MV-4-11 (cell line): ENCODE data around the gene AGPAT3.

Source experiments
- DNase-seq: peaks from one replicate; lab custom pipeline; 2025; lab: John Stamatoyannopoulos, UW

AGPAT3 gene

GRCh38 chr21:43907751-43908150 is 42.7 kb downstream of the AGPAT3 start:
- DNase-seq = no peak

DNA sequence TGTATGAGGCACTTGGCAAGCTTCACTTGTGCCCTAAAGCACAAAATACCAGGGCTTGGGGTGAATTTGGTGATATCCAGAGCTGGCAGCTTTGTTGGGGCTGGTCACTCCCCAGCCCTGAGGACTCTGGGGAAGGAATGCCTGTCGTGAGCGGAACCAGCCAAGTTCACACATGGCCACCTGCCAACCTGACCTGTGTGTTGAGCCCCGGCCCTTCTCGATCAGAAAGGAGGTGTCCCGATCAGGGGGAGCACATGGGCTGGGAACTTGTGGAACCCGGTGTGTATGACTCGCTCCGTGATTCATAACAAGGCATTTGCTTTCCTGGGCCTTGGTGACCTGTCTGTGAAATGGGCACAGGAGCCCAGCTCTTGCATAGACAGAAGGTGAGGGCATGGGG is 43.1 kb downstream of the AGPAT3 start:
- no peak for DNase-seq

DNA sequence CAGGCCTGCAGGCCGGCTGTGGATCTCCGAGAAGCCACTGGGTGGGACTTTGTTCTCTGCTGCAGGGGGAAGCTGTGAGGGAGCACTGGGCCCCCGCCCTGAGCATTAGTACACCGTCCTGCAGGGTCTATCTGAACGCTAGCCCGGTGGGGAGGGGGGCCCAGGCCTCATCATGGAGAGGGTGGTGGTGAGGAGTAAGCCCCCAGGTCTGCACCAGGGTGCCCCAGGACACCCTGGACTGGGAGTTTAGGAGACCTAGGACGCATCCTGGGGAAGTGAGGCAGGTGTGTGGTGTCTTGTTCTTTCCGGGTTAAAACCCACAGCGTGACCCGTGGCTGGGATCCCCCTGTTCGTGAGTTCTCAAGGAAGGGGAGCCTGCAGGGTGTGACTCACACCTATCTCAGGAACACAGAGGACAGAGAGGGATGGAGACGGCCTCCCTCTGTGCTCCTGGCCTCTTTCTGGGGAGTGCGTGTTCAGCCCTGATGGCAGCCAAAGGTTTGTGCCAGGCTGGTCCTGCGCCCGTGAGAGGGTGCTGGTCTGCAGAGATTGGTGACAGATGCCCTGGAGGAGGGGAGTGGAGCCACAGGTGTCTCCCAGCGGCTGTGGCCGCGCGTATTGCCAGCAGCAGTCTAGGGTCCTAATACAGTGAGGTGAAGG is 44.8 kb downstream of the AGPAT3 start:
- DNase-seq = no peak

- DNase-seq = no peak
Measured at GRCh38 chr21:43910460-43910859, 45.4 kb downstream of the AGPAT3 start.

DNA sequence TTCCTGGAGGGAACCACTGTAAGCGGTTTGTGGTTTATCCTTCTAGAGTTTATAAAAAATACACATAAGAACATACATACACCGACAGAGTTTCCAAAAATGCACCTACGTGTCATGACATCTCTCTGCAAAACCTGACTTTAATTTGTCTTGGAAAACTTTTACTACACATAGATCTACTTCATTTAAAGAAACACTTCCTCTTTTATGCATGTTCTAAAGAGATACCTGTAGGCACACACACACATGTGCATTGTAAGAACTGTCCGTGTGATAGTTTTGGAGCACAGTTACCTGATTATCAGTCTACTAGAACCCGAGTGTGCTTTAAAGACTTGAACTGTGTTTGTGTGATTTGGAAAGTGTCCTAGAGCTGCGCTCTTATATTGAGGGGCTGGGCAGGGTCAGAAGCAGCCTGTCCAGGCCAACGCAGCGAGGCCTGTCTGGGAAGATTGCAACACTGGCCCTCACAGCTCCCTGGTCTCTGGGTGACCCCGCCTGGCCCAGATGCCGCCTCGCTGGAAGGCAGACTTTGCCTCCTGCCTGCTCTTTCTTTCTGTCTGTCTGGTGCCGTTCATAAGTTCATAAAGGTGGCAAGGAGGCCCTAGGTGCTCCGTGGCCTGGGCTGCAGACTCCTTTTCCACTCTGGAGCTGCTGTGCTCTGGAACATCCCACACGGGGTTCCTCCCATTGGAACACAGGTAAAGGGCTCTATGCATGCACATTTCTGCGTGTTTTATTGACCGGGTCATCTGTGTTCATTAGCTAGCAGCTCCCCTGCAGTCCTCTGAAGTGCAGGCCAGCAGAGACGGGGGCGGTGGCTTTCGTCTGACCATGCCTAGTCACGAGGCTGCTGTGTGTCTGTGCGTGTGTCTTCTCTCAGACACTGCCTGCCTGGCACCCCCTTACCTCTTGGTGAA is 46.3 kb downstream of the AGPAT3 start:
- no peak for DNase-seq

- no peak for DNase-seq
Measured at GRCh38 chr21:43911935-43912487, 47.0 kb downstream of the AGPAT3 start.

DNA sequence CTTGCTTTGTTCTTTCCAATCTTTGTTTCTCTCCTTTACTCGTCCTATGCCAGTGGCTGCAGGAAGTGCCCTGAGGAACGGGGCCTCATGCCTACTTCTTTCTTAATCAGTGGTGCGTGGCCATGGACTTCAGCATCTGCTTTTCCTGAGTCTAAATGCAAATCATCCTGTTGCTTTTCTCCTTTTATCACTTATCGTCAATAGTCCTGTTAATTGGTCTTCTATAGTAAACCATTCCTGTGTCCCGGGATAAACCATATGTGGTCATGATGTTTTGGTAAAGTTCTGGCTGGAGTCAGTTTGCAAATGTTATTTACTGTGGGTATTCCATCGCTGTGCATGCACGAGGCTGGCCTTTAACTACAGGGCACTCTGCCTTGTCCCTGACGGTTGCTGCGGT is 47.5 kb downstream of the AGPAT3 start:
- no peak for DNase-seq

DNA sequence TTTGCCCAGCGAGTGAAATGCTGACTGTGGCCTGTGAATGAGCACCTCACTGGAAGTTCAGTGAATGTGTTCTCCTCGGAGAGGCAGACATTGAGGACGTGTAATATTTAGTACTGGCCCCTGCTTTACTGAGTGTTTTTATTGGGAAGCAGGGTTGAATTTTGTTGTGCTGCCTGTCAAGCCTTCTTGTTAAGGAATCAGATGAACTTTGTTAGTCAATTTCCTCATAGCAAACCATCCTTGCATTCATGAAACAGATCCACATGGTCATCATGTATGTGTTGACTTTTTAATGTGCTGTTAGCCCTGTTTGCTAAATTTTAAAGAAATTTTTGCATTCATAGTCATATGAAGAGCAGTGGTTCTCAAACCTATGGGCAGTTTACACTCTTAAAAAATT is 47.9 kb downstream of the AGPAT3 start:
- DNase-seq = no peak

GRCh38 chr21:43913928-43914327 is 48.9 kb downstream of the AGPAT3 start:
- DNase-seq = no peak

GRCh38 chr21:43916076-43916475 is 51.1 kb downstream of the AGPAT3 start:
- no peak for DNase-seq

DNA sequence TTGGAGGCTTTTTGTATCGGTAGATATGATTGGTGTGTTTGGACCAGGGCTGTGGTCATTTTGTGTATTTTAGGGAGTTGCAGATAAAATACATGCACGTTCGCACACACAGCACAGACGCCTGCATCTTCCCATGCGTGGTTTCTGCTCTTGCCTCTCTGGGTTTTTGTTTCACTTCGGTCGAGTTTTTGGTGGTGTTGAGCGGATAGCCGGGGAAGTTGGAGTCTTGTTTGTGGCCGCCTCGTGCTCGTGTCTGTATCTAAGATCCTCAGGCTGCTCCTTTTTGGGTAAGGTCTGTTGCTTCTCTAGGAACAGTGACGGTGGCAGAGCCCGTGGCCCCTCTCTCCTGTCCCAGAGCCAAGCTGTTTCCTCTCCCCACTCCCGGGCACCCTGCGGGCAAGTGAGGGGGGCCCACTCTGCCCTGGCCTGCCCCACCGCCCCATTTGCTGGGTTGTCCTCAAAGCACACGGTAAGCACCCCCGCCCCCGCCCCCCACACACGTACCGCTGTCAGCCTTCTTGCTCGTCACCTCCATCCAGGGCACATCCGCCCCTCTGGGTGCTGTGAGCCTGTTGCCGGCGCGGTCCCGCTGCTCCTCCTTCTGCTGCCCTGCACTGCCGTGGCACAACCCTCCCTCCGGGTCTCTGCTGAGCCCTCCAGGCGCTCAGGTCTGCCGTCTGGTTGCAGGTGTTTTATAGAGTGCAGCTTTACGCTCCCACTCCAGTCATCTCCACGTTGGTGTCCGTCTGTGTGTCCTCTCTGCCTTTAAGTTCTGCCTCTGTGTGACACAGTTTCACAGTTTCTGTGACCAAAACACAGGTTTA is 51.9 kb downstream of the AGPAT3 start:
- peak; percentile 27 for DNase-seq

DNA sequence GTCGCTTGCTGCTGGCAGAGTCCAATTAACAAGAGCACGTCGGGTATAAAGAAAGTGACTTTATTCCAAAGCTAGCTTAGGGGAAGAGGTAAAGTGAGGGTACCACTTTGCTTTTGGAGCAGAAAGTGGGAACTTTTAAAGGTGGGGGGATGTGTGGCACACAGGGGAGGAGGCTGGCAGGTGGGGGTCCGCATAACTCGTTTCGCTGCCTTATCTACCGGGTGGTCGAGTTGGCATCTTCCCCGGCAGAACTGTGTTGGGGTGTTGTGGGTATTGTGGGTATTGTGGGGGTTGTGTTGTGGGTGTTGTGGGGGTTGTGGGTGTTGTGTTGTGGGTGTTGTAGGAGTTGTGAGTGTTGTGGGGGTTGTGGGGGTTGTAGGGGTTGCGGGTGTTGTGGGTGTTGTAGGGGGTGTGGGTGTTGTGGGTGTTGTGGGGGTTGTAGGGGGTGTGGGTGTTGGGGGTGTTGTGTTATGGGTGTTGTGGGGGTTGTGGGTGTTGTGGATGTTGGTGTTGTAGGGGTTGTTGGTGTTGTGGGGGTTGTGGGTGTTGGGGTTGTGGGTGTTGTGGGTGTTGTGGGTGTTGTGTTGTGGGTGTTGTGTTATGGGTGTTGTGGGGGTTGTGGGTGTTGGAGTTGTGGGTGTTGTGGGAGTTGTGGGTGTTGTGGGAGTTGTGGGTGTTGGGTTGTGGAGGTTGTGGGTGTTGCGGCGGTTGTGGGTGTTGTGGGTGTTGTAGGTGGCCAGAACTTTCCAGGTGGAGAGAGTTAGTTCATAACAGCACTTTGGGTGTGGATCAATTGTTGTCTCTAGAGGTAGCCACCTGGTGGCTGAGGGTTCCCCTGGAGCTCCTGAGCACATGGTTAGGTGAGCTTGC is 52.7 kb downstream of the AGPAT3 start:
- DNase-seq = no peak

- DNase-seq = no peak
Measured at GRCh38 chr21:43918385-43918947, 53.4 kb downstream of the AGPAT3 start.

DNA sequence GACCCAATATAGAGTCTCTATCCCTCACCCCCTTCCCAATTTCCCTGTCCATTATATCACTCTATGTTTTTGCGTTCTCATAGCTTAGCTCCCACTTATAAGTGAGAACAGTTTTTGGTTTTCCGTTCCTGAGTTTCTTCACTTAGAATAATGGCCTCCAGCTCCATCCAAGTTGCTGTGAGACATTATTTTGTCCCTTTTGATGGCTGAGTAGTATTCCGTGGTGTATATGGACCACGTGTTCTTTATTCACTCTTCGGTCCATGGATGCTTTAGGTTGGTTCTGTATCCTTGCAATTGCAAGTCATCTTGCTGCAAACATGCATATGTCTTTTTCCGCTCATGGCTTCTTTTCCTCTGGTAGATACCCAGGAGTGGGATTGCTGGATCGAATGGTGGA is 54.3 kb downstream of the AGPAT3 start:
- no peak for DNase-seq

DNA sequence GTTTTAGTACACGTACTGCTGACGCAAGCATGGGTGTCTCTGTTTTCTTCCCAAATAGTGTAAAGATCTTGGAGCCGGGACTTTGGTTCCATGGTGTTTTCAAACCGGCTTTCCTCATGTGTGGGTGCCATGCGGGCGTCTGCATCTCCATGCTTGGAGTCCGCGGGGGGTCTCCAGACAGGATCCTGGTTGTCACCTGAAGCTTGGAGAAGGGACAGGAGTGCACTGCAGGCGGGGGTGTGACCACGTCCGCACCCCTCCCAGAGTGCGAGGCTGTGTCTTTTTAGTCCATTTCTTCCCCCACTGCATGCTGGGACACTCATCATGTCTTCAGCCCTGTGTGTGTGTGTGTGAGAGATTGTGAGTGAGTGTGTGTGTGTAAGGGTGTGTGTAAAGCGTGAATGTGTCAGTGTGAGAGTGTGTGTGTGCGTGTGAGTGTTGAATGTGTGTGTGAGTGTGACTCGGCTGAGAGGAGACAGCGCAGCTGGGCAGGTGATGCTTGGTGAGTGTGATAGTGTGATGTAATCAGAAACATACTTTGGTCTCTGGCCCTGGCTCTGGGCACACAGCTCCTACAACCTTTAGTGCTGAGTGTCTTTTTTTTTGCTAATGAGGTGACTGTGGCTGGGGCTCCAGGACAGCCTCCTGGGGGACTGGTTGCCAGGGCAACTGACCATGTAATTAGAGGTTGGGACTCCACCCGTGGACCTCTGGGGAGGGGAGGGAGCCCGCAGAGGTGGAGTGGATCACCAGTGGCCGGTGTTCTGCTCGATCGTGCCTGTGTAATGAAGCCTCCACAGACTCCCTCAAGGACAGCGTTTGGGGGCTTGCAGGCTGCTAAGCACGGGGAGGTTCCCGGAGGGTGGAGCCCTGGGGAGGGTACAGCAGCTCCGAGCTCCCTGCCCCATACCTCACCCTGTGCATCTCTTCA is 55.1 kb downstream of the AGPAT3 start:
- no peak for DNase-seq

DNA sequence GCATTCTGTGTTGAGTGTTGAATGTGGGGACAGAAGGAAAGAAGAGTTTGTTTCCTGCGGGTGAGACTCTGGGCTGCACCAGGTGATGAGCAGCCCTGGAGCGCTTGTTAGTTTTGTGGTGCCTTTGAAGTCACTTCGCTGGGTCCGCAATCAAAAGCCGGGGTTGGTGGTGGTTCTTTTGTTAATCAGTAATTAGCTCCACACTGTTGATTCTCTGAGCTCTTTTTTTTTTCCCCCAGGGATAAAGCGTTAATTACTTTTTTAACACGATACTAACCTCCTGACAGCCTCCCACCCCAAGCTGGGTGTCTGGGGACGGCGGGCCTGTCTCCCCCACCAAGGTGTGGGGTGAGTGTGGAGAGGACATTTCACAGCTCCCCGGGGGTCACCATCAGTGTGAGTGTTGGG is 56.6 kb downstream of the AGPAT3 start:
- no peak for DNase-seq

GRCh38 chr21:43921979-43922945 is 57.2 kb downstream of the AGPAT3 start:
- no peak for DNase-seq

- no peak for DNase-seq
Measured at GRCh38 chr21:43922949-43923348, 57.9 kb downstream of the AGPAT3 start.

DNA sequence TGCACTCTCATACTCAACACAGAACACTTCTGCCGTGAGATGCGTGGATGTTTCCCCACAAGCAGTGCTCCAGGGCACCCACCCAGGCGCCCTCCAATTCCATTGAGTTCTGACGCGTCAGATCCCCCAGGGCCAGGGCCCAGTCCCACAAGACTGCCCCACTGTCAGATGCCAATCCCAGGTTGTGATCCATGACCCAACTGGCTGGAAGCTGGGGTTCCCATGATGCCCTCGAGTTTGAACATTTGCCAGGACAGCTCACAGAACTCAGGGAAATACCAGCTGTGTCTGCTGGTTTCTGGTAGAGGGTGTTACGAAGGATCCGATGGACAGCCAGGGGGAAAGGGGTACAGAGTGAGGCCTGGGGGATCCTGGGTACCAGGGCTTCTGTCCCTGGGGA is 58.4 kb downstream of the AGPAT3 start:
- DNase-seq = no peak
